Astrocyte of the spinal cord (primary cell): Measurements from ENCODE around the gene IMPA2.

Experiments
- DNase-seq: peaks from one replicate; pipeline ENCODE4 v3.0.0; 2011; ENCODE audit warnings: low read depth, low spot score
- H3K4me3 ChIP-seq: 2 replicates; pipeline ENCODE4 v1.5.1; 2011; ENCODE audit warnings: low read depth, mild to moderate bottlenecking, low read length, moderate library complexity
- CTCF ChIP-seq: IDR thresholded peaks from 2 replicates; pipeline ENCODE4 v1.5.1; 2012; ENCODE audit warnings: low read depth, mild to moderate bottlenecking, low read length, inconsistent platforms
- in situ Hi-C: cut with HindIII; loops from 2 replicates; pipeline ENCODE4 v1.10.0; 2017; ENCODE audit warnings: low sequenced_read_pairs

IMPA2 gene

GRCh38 chr18:11986061-11986460 is 4.8 kb downstream of the IMPA2 start:
- in situ Hi-C loops, result no loop called here
- no peak overlapping the region for H3K4me3 ChIP-seq
- no peak for DNase-seq
- TF ChIP-seq CTCF, result no peak

GRCh38 chr18:11987527-11987926 is 6.2 kb downstream of the IMPA2 start:
- DNase-seq, result no peak
- in situ Hi-C loops, result no loop called here
- TF ChIP-seq CTCF, result no peak
- no peak overlapping the region for H3K4me3 ChIP-seq

- DNase-seq, result no peak
- H3K4me3 ChIP-seq, result no peak overlapping the region
- in situ Hi-C loops, result no loop called here
- TF ChIP-seq CTCF, result no peak
Measured at GRCh38 chr18:11989174-11989573, 7.9 kb downstream of the IMPA2 start.

- in situ Hi-C loops, result no loop called here
- TF ChIP-seq CTCF, result no peak
Measured at GRCh38 chr18:11989966-11990380, 8.7 kb downstream of the IMPA2 start.

GRCh38 chr18:11990539-11990938 is 9.2 kb downstream of the IMPA2 start:
- H3K4me3 ChIP-seq, result no peak overlapping the region
- TF ChIP-seq CTCF, result no peak
- DNase-seq, result no peak
- in situ Hi-C loops, result no loop called here

More at GRCh38 chr18:11989966-11990380, 8.7 kb downstream of the IMPA2 start:
- no peak for DNase-seq
- H3K4me3 ChIP-seq, result no peak overlapping the region

- no peak overlapping the region for H3K4me3 ChIP-seq
- TF ChIP-seq CTCF, result no peak
- DNase-seq, result no peak
- in situ Hi-C loops, result no loop called here
Measured at GRCh38 chr18:11991021-11991795, 9.9 kb downstream of the IMPA2 start.
